ENCODE data around the gene DRC1.

The DRC1 gene

DNA sequence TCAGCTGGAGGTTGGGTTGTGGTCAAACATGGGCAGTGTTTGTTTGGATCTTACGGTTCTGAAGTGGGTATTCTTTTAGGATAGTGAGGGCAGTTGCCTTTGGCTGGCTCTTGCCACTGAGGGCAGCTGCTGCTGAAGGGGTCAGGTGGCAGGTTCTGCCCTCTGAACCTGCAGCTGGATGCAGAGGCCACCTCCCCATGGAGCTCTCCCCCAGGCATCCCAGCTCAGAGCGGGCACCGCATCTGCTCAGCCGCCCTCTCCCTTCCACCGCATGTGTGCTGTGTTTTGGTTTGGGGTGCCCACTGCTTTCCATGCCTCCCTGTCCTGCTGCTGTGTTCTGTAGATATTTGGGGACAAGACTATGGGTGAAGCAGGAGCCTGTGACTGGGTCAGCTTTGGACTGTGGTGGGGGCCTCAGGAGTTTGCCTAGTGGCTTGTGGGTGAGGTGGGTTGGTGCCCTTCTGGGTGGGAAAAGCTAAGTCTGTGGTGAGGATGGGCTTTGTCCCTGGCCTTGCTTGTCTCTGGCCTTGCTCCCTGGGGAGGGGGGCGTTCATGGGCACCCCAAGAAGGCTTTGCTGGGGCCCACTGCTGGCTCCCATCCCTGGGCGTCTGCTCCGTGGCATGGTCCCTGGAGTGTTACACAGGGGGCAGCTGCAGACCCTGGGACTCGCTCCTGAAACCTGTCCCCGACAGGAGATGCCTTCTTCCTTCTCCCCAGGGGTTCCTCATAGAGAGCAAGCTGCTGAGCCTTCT, 47.7 kb downstream of the DRC1 start:
- no peak for DNase-seq

DNA sequence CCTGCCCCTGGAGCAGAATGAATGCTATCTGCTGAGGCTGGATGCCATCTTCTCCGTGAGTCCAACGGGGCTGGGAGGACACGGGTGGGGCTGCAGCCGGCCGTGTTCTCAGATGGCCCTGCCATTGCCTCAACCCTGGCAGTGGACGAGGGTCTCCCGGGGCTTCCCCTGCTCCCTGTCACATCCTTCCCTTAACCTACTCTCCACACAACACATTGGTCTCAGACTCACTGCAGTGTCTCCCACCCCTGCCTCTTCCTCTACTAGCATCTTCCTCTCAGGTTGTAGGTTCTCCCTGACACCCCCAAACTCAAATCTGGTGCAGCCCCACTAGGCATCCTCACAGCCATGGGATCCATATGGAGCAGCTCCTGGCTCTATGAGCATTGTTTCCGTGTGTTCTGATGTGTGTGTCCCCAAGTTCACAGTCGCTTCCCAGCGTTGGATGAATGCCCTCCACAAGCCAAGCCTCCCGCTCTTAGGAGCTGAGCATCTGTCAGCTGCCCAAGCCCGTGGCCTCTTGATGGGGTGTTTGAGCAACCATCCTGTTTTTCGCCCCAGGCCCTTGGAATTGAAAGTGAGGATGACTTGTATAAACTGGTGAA, 48.4 kb downstream of the DRC1 start:
- no peak for DNase-seq

DNA sequence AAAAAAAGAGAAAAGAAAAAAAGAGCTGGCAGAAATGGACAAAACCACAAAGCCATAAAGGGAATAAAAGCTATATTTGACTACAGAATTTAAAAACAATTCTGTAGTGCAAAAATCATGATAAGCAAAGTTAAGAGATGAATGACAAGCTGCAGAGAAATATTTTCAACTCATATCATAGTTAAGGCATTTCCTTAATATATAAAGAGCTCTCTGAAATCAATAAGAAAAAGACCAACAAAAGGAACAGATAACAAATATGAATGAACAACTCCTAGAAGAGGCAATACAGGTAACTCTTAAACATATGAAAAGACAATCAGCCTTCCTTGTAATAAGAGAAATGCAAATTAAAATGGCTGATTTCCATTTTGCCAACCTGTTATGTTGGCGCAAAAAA, 50.0 kb downstream of the DRC1 start:
- DNase-seq: no peak

DNA sequence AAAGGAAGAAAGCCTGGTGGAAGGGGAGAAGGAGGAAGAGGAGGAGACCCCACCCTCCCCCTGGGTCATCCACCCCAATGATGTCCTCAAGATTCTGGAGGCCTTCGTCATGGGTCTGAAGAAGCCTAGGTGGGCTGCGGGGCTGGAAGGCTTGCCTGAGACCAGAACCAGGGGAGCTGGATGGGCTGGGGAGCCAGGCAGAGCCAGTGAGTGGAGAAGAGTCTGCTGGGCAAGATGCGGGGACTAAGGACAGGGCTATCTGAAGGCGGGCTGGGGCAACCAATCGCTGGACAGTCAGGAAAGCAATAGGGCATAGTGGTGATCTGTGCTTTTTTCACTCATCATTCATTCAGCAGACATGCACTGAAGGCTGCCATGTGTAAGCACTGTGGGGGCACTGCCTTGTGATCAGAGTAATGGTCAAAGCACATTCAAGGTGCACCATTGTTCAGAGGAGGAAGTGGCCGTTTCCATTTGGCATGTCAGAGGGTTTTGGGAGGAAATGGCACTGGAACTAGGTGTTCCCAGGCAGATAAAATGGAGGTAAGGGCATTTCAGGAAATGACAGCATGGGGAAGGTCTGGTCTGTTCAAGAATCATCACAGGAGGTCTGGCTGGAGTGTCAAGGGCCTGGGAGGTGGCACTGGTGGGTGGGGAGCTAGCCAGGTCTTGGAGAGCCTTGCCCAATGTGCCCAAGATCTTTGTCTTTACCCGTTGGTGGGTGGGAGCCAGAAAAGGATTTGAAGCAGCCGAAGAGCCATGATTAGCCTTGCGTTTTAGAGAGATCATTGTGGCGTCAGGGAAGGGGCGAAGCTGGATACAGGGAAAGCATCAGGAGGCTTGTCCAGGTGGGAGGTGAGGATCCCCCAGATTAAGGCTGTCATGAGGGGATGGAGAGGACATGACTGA, 52.0 kb downstream of the DRC1 start:
- no peak for DNase-seq

DNA sequence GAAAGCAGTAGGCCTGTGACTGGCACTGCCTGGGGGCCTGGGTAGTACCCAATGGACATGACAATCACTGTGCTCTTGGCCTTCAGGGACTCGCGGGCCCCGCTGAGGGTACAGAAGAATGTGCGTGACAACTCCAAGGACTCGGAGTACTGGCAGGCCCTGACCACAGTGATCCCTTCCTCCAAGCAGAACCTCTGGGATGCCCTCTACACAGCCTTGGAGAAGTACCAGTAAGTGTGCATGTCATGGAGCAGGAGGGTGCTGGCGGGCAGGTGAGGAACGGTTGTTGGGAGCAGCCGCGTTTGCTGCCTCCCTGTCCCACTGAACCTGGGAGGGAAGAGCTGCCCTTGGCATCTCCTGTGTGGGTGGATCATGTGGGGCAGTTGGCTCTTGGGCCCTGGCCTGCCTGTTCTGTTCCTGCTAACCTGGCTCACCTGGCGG, 52.9 kb downstream of the DRC1 start:
- DNase-seq: no peak

DNA sequence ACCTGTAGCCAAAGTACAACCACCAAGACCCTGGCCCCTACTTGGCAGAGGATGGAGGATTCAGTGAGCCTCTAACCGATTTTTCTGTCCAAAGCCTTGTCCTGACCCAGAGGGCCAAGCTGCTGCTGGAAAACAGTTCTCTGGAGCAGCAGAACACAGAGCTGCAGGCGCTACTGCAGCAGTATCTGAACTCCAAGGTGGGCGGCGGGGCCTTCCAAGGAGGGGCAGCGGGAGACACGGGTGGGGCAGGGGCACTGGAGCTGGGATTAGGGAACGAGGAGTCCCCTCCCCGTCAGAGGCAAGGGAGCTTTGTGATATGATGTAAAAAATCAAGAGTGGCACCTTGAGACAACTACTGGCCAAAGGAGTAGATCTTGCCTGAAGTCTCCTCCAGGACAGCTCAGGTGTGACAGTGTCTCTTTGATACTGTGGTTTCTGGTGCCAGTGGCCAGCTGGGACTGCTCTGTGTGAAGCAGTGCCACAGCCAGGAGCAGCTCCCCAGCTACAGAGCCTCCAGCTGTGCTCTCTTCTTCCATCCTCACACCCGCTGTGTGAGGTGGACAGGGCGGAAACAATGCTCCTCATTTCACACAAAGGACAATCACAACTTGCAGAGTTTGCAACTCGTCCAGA, 53.4 kb downstream of the DRC1 start:
- DNase-seq: no peak

DNA sequence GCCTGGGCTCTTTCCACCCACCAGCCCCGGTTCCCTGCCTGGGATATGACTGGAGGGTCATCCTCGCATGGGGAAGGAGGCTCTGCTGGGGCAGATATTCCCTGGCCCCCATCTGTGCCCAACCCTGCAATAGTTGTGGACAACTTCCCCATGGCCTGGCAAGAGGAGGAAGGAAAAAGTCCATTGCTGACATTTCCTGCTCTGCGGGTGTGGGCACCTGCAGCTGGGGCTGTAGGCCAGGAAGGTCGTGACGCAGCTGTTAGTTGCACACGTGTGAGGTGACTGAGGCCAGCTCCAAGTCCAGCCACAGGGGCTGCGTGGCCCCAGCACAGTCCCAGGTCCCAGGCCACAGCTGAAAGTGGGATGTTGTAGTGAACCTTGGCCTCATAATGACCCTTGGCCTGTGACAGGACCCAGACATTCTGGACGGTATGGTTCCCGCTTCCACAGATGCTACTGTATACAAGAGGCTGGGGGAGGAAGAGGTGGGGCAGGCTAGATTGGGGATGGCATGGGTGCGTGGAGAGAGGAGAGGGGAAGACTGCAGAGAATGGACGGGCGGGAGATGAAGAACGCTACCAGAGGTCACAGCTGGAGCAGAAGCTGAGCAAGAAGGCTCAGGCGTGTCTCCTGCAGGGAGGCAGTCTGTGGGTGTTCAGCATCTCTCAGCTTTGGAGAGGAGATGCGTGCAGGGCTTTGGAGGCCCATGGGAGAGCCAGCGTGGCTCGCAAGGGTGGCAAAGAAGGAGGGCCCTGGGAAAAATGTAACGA, 54.1 kb downstream of the DRC1 start:
- DNase-seq: no peak

DNA sequence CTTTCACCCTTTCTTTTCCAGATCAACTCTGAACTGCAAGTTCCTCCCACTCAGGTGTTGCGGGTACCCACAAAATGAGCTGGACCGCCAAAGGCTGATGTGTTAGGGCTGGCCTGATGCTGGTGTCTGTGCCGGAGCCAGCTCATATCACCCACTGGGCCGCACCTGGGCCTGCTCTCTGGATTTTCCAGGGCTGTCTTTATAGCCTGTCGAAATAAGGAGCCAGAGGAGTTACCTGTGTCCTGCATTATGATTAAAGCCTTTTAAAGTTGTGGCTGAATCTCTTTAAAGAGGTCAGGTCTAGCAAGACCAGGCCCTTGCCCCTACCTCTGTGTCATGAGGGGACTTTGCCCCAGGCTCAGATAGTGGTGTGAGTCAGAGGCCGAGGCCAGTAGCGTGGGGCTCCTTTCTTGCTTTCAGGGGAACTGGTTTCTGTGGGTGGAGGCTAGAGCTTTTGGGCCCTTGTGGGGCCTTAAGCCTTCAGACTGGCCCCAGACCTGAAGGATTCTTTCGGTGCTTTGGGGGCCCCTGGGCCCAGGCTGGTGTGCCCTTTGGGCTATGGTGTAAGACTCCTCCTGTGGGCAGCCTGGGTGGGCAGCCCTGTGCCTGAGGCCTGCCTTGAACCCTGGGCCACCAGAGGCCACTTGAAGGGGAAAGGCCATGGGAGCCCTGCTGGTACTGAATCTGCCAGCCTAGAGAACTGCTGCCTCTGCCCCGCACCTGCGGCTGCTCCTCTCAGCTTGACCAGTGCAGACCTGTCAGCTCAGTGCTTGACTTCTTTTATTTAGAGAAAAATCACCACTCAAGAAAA, 54.9 kb downstream of the DRC1 start:
- no peak for DNase-seq

DNA sequence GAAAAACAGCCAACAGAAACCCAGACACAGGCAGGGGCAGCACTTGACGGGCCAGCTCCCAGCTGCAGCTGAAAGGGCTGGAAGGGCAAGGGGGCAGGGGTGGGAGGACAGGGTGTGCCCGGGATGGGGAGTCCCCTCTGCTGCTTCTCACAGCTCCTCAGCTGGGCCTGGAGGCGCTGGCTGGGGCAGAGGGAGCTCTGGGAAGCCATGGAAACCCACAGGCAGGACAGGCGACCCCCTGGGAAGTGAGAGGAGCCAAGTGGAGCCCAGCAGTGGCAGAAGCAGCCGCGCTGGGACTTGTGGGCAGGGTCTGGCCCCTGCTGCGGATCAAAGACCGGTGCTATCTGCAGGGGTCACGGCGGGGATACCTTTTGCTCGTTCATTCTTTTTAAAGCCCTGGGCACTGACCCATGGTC, 55.5 kb downstream of the DRC1 start:
- DNase-seq: no peak

DNA sequence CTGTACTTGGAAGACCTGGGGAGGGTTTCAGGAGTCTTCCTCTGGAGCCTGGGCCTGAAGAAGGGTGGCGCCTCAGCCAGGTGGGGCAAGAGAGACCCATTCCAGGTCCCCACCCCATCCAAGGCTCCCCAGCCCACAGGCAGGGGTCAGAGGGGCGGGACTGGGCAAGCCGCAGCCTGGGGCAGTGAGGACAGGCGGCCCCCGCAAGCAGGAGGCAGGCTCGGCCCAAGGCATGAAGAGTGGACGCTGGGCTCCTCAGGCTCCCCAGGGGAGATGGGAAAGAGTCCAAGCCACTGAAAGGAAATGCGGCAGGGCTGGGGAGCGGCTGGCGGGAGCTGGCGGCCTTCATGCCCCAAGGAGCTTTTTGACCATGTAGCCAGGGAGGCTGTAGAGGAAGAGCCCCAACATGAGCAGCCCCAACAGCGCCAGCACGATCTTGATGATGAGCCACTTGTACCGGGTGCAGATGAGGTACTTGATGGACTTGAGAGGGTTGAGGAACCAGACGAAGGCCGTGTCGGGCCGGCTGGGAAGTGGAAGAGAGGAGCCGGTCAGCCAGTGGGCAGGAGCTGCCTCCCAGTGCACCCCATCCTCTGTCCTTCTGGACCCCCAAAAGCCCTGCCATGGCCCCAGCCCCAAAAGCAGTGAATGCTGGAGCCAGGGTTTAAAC, 56.1 kb downstream of the DRC1 start:
- no peak for DNase-seq

DNA sequence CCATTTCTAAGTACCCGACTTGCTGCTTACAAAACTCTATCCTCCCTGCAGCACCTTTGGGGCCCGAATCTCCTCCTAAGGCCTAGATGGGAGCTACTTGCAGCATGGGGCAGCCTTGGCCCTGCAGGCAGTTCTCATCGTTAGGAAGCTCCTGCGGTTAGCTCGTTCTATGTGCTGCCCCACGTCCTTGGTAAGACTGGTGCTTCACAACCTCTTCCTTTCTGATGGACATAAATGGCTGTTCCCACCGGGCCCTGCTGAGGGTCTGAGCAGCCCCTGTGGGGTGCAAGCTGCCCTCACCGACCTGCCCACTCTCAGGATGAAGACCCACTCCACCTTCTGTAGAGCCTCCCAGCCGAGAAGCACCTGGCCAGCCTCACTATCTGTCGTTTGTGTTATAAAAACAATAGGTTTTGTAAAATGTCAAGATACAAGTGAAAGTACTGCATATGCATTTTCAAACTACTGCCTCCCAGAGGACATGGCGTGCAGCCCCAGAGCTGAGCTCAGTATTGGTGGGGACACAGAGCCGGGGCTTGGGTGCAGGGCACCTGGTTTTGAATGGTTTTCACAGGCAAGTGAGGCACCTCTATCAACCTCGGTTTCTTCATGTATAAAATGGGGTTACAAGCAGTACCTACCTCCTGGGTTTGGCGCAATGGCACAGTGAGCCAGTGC, 56.8 kb downstream of the DRC1 start:
- no peak for DNase-seq

DNA sequence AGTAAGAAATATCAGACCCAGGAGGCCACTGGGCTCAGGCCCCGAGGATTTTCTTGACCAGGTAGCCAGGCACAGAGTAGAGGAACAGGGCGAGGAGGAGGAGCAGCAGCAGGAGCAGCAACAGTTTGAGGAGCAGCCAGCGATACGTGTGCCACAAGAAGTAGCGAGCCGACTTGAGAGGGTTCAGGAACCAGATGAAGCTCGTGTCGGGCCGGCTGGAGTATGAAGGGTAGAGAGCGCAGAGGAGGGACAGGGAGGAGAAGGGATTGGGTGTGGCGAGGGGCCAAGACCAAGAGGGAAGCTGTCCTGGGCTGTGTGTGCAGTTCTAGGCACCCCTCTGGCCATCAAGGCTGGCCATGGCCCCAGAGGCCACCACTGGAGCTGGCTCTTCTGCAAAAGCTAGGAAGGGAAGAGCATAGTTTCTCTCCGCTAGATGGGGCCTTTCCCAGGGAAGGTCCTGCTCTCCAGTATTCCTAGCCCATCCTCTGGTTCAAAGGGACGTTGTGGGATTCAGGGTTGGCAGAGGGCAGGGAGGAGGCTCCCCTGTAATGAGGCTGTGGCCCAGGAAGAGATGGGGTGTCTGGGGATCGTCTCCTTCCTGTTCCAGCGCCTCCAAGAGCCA, 58.4 kb downstream of the DRC1 start:
- DNase-seq: no peak

DNA sequence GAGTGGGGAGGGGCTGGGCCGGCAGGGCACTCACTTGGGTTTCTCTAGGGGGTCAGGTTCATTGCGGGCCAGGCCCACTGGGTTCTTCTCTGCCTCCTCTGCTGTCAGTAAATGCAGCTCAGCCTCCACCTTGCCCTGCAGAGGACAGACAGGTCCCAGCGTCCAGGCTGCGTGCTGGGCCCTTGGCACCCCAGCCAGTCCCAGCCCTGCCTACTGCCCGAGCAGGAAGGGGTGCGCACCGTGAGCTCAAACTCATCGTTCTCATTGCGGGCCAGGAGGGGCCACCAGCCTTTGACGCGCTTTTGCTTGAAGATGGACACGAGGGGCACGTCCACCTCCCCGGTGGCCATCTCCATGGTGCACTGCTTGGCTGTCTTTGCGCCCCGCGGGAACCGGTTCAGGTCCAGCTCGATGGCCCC, 58.9 kb downstream of the DRC1 start:
- no peak for DNase-seq

DNA sequence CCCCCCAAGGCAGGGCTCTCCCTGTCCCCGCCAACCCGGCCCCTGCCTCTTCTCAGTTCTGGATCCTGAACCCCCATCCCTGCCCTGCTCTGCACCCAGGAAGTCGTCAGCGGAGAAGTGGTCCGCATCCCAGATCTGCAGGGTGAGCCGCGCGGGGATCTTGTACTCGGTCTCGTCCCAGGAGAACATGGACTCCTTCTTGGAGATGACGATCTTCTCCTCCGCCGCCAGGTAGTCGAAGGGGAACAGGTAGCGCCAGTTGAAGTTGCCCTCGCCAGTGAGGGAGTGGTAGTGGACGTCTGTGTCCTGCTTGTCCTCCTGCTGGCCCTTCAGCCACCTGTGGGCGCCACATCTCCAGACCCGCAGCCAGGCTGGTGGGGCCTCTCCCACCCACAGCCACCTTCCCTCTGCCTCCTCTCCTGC, 59.9 kb downstream of the DRC1 start:
- DNase-seq: no peak

DNA sequence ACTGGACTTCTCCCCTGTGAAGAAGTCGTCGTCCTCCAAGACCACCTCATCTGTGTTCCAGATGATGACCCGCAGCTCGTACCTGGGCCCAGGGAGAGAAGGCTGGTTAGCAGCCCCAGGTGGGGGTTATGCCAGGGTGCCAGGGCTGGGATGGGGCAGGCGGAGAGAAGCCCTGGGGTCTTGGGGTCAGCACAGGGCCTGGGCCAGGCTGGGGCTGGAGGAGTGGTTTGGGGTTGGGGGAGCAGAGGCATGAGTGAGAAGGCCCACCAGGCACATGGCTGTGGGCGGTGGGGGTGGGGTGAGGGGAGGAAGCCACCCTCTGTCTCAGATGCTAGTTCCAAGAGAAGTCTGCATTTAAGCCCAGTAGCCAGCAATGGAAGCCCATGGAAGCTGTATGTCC, 60.4 kb downstream of the DRC1 start:
- DNase-seq: no peak

DNA sequence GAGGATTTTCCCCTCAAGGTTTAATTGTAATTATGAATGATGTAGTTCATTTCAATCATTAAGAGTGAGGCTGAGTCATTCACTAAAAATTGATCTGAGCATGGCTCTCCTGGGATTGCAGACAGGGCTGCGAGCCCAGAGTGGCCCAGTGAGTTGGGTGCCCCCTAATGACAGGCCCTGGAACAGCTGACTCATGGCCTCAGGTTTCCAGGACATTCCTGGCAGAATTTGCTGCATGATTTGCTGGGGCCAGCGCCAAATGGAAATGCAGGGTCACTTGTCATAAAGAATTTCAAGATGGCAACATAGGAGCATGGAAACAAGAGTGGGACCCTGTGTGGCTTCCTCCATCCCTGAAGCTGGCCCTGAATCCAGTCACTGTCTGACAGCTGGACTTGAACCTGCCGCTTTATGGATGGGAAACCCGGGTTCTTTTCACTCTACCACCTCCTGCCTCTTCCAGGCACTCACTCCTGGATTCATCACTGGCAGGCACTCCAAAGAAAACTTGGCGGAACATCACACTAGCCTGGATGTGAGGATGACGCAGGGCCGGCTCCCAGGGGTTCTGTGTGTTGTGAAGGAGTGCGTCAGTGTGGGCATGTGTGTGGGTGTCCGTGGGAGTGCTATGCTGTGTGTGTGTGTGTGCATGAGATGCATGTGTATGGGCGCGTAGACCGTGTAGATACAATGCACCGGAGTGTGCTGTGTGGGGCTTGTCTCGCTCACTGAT, 61.0 kb downstream of the DRC1 start:
- DNase-seq: no peak

DNA sequence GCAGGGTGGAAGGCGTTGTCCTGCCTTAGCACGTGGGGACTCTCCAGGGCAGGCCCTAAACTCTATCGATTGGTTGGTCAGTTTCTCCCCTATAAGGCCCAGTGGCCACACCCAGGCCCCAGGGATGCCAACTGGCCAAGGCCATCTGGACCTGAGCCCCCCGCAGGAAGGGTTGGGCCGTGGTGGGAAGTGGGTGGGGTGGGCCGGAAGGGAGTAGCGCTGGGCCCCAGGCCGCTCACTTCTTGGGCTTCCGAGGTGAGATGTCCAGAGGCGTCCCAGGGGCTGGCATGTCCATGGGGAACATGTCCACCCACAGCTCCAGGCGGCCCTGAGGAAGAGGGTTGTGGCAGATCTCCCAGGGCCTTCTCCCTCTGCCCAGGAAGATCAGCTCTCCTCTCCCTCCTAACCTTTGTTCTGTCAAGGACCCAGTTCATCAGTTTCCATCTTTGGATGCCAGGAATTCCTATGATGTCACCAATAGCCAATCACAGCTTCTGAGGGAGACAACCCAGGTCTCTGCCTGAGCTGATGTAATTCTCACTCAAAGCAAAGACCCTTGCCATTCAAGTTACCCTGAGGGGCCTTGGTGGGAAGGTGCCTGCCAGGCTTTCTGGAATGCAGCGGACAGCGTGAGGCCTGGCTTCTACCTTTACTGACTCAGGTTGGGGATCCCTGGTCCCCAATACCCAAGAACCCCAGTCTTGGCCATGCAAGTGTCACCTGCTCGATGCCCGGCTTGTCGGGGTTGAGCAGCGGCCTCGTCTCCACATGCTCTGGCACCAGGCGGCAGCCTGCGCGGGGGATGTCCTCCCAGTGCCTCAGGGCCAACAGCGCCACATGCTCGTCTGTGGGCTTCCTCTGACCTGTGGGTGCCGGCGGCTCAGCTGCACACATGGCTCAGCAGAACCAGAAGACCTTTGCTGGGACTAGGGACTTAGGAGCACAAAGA, 61.8 kb downstream of the DRC1 start:
- DNase-seq: no peak
